Vein endothelial cell (primary cell): Measurements from ENCODE around the gene SEMA4B. TPM values are rescaled to one million over a fixed set of nuclear protein-coding genes. Genes with fewer than 3 reads are reported as not detected.

Experiments
- small RNA-seq: library from RNA; depleted of rRNA; stranded (forward); fragments of <200 nt; gene quantifications from one replicate; pipeline ENCODE3, GENCODE V24; 2012
- total RNA-seq: library from RNA; depleted of rRNA; stranded (reverse); fragments of >200 nt; gene quantifications from 2 replicates; pipeline ENCODE4 v1.2.3, GENCODE V29; 2012

SEMA4B gene, protein sequence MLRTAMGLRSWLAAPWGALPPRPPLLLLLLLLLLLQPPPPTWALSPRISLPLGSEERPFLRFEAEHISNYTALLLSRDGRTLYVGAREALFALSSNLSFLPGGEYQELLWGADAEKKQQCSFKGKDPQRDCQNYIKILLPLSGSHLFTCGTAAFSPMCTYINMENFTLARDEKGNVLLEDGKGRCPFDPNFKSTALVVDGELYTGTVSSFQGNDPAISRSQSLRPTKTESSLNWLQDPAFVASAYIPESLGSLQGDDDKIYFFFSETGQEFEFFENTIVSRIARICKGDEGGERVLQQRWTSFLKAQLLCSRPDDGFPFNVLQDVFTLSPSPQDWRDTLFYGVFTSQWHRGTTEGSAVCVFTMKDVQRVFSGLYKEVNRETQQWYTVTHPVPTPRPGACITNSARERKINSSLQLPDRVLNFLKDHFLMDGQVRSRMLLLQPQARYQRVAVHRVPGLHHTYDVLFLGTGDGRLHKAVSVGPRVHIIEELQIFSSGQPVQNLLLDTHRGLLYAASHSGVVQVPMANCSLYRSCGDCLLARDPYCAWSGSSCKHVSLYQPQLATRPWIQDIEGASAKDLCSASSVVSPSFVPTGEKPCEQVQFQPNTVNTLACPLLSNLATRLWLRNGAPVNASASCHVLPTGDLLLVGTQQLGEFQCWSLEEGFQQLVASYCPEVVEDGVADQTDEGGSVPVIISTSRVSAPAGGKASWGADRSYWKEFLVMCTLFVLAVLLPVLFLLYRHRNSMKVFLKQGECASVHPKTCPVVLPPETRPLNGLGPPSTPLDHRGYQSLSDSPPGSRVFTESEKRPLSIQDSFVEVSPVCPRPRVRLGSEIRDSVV
- 7.5 and 8.8 TPM in 2 replicates for total RNA-seq

DNA sequence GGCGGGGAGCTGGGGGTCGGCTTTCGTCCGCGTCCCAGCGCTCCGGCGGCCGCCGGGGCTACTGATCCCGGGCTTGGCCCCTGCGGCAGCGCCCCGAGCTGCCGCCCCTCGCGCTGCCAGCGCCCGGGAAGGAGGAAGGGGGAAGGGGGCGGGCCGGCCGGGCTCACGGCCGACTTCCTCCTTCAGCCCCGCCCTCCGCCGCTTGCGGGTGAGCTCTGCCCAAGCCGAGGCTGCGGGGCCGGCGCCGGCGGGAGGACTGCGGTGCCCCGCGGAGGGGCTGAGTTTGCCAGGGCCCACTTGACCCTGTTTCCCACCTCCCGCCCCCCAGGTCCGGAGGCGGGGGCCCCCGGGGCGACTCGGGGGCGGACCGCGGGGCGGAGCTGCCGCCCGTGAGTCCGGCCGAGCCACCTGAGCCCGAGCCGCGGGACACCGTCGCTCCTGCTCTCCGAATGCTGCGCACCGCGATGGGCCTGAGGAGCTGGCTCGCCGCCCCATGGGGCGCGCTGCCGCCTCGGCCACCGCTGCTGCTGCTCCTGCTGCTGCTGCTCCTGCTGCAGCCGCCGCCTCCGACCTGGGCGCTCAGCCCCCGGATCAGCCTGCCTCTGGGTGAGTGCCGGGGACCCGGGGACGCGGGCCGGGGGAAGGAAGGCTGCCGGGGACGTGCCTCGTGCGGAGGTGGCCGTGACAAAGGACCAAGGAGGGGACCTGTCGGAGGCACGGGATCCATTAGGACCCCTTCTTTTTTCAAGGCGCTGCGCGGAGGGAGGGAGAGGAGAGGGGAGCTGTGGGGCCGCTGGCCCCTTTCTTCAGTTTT is at the start of gene SEMA4B:
Gene SEMA4B, plus strand, starts transcription at position 201 of the 814 bp plus-strand sequence. Its CDS starts 249 bp downstream, at position 450.

DNA sequence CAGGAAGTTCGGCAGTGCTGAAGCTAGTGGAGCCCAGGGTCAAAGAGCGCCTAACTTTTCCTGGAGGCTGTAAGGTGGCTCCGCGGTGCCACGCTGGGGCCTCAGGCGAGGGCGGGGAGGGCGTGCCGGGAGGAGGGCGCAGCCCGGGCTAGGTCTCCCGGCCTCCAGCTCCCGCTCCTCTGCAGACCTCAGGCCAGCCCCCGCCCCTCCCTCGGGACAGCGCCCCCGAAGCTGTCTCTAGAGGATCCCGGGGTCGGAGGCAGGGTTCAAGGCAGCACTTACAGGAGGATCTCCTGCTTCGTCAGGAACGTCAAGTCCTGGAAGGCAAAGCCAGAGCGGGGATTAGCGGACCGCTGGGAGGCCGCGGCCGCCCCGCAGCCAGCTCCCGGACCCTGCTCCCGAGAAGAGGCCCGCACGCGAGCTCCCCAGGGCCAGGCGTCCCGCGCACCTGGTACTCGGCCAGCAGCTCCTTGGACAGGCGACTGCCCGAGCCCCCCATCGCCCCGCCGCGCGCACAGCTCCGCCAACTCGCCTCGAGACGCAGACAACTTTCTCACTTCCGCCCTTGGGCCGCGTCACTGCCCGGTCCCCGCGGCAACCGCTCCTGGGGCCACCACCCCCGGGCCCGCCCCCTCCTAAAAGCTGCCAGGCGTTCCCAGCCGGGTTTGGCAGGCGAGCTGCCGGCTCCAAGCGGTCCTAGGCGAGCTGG is 32.4 kb downstream of the SEMA4B start, which contains the start of gene CIB1:
Gene CIB1, minus strand, starts transcription at position 555 of the 709 bp plus-strand sequence. Its CDS starts 56 bp downstream, at position 499.

DNA sequence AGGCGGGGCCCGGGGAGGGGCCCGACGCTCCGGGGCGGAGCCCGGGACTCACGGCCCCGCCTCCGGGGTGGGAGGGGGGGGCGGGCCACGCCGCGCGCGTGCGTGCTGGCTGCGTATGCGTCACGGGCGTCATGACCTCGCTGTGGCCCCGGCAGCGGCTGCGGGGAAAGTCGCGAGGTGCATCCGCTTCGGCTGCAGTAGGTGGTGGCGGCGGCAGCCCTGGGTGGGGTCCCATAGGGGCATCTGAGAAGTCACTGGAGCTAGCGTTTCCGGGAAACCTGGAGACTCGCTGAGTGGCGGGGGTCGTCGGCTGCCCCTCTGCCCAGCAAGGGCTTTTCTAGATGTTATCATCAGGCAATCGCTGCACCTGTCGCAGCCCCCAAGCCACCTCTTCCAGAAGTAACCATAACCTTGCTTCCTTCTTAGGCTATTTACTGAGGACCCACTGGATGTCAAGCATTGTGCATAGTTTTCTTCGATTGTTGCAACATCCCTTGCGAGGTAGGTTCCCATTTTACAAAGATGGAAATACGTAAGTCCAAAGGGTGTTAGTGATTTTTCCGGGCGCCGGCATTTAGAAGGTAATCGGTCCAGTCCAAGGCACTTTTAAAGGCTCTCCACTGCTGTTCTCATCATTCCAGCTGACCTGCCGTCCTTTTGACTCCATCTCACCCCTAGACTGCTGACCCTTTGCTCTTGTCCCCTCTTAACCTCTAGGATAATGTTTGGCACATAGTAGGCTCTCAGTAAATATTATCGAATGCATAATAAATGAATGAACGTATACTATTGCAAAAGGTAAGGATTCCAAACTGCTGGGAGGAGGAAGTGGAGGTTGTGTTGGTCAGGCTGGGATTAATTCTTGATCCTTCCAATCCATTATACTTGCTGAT is 33.2 kb downstream of the SEMA4B start, which contains the start of gene GDPGP1:
Gene GDPGP1, plus strand, starts transcription at position 114 of the 893 bp plus-strand sequence. CDS start 6,700 bp downstream, outside the sequence.

DNA sequence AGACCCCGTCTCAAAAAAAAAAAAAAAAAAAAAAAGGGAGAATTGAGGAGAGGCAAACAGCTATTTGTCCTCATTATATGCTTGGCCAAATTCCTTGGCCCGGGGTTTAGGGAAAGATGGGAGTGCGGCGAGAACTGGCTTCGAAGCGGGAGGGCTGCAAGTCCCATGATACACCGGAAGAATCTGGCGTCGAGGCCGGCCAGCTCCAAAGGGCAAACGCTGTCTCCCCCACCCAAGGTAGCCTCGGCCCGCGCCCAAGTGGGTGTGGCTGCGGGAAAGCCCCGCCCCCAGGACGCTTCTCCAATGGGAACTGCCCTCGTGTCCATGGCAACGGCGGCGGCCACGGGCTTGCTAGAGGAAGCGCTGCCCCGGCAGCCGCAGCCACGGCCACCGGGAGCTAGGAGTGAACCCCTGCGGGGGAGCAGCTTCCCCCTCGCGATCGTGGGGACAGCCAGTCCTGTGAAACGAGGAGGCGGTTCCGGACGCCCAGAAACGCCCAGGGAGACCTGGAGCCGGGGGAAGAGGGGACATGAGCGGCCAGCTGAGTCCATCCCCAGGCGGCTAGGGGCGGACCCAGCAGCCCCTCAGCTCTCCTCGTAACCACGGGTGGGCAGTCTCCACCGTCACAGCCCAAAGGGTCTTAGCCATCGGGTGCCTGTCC is 48.2 kb downstream of the SEMA4B start, which contains the start of gene TTLL13:
Gene TTLL13, plus strand, starts transcription at position 354 of the 661 bp plus-strand sequence. CDS start 1,075 bp downstream, outside the sequence.

DNA sequence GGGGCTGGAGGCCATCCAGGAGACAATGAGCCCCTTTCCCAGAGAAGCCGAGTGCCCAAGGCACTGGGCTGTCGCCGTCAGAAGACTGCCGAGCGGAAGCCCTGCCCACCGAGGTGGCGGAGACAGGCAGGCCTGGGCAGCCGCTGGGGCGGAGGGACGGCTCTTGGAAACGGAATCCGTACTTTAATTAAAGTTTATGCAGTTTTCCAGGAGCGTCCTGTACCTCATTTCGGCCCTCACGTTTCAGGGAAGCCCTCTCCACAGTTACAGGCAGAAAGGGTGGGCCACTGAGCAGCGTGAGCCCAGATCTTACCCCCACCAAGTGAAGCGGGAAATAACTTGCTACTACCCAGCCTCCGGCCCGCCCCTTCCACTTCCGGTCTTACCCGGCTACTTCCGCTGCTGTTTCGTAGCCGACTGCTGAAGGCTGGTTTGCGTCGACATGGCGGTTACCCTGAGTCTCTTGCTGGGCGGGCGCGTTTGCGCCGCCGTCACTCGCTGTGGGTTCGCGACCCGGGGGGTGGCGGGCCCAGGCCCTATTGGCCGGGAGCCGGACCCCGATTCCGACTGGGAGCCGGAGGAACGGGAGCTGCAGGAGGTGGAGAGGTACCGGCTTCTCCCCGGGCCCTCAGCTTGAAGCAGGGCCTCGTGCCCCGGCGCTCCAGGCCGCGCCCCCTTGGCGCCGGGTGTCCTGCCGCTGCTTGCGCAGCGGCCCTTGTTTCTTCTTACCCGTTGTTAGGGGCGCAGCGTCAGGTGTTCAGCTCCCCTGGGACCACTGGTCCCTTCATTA is 64.3 kb downstream of the SEMA4B start, which contains the start of gene NGRN:
Gene NGRN, plus strand, starts transcription at position 402 of the 790 bp plus-strand sequence. Its CDS starts 41 bp downstream, at position 443.

Small RNAs within 50 kb of the gene (small RNA-seq; reads per million reads assigned to genes)
- gene RN7SL346P, result not detected

Other genes starting within 250 kb of the SEMA4B start
- gene ZNF710, start 200.0 kb upstream of the SEMA4B start, total RNA-seq, result 14.9 and 25.2 TPM in 2 replicates
- gene IDH2, start 98.9 kb upstream of the SEMA4B start, total RNA-seq, result 86.3 and 130 TPM in 2 replicates
- 28.2 and 31.4 TPM in 2 replicates for gene CIB1, start 32.6 kb downstream of the SEMA4B start, total RNA-seq
- gene GDPGP1, start 32.9 kb downstream of the SEMA4B start, total RNA-seq, result 10.1 and 11.8 TPM in 2 replicates
- 0.38 TPM in 1 of 2 replicates, not detected in the other for gene TTLL13, start 48.2 kb downstream of the SEMA4B start, total RNA-seq
- gene NGRN, start 64.3 kb downstream of the SEMA4B start, total RNA-seq, result 49.5 and 54.5 TPM in 2 replicates
- gene ZNF774, start 151.0 kb downstream of the SEMA4B start, total RNA-seq, result 0.98 and 1.4 TPM in 2 replicates
- gene IQGAP1, start 186.9 kb downstream of the SEMA4B start, total RNA-seq, result 252 and 323 TPM in 2 replicates